HG03378 (cell line): ENCODE results near the gene CADM2.

Experiments
- ATAC-seq: cut with Tn5 transposase; IDR thresholded peaks from one replicate; pipeline ENCODE4 v1.9.1; 2021; ENCODE audit warnings: mild to moderate bottlenecking, moderate library complexity; ENCODE audit not compliant: unreplicated experiment

Gene CADM2

GRCh38 chr3:85182975-85183752 is 224.4 kb downstream of the CADM2 start:
- no peak for ATAC-seq

GRCh38 chr3:85185495-85185894 is 226.7 kb downstream of the CADM2 start:
- ATAC-seq, result no peak

- ATAC-seq, result no peak
These were observed 230.9 kb downstream of the CADM2 start for GRCh38 chr3:85189731-85190130.

DNA sequence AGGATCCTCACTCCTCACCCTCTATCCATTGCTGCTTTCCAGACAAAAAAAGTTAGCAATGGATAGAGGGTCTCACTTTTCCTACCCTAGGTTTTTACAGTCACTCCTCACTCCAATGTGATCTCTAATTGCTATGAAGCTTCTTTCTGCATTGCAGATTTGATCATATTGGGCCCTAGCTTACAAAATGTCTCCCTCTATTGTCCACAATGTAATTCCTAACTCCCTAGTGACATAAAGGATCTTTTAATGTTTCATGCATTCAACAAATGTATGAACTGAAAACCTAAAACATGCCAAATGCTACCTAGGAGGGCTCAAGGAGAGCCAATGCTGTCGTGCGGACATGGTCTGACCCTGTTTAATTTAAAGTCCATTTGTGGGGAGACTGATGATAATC is 234.8 kb downstream of the CADM2 start:
- ATAC-seq, result no peak

- ATAC-seq, result no peak
These were observed 249.9 kb downstream of the CADM2 start for GRCh38 chr3:85208650-85209049.

- ATAC-seq, result no peak
These were observed 251.8 kb downstream of the CADM2 start for GRCh38 chr3:85210540-85210939.

GRCh38 chr3:85228966-85229365 is 270.2 kb downstream of the CADM2 start:
- ATAC-seq, result no peak

GRCh38 chr3:85244091-85244490 is 285.3 kb downstream of the CADM2 start:
- ATAC-seq, result no peak

GRCh38 chr3:85244519-85244918 is 285.7 kb downstream of the CADM2 start:
- no peak for ATAC-seq

GRCh38 chr3:85251766-85252165 is 293.0 kb downstream of the CADM2 start:
- ATAC-seq, result no peak

DNA sequence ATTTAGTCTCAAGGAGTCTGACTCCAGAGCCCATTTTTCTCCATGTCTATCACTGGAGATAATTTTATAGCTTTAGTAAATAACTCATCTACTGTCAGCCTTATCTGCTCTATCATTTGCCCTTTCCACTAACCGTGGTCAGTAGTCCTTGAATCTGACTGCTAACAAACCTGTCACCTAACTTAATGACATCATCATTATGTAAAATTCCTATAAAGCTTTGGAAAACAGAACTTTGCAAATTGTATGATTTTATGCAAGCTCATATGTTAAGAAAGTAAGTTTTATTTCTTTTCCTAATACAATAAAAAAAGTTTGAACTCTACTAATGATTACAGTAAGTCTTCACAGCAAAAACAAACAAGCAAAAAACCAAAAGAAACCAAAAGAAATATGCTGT is 293.9 kb downstream of the CADM2 start:
- no peak for ATAC-seq

GRCh38 chr3:85254738-85255137 is 295.9 kb downstream of the CADM2 start:
- no peak for ATAC-seq

- ATAC-seq, result no peak
These were observed 297.2 kb downstream of the CADM2 start for GRCh38 chr3:85255949-85256348.

GRCh38 chr3:85258326-85258725 is 299.5 kb downstream of the CADM2 start:
- no peak for ATAC-seq

GRCh38 chr3:85258819-85259218 is 300.0 kb downstream of the CADM2 start:
- no peak for ATAC-seq

- ATAC-seq, result no peak
These were observed 301.0 kb downstream of the CADM2 start for GRCh38 chr3:85259748-85260147.

- no peak for ATAC-seq
These were observed 305.6 kb downstream of the CADM2 start for GRCh38 chr3:85264381-85264780.

DNA sequence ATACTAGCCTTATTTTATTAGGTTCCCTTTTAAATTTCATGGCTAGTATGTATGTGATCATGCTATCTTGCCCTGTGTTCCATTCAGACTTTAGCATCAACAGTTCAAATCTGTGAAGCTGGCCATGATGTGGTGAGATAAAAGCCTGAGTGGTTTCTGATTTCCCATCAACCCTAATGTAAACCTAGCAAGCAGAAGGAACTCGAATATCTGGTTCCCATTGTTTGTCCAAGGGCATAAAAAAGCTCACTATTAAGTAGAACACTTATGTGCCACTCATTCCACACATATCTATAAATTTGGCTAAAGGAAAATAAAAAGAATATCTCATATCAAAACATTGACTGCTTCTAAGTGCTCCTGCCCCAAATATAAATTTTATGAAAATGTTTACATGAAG is 311.7 kb downstream of the CADM2 start:
- no peak for ATAC-seq

DNA sequence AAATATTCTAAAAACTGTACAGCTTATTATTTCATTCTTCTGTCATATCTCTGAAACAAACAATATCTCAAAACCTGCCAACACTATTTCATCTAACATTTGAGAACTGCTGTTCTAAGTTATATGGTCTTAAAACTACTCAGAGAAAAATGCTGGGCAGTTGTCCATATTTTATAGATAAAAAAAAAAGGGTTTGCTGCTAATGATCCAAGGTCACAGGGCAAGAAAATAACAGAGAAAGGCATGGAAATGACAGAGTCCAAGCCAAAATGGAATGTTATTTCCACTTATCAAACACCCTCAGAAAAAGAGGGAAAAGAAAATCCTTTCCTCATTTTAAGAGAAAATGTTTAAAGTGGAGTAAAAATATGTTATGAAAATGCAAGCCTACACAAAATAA is 313.1 kb downstream of the CADM2 start:
- no peak for ATAC-seq

DNA sequence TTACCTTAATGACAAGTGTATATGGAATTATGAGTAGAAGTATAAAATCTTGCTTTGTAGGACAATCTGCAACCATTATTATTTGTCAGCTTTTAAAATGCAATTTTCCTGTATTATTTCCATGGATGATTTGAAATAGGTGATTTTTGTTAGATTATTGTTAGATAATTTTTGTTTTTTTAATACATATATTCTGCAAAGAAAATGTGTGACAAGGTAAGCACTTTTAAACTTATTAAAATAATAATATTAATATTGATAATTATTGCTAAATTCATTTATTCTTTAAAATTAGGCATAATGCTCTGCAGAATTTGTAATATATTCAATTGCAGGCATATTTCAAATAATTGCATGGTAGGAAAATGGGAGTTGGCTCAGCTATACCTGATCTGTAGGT is 329.5 kb downstream of the CADM2 start:
- no peak for ATAC-seq

GRCh38 chr3:85297291-85297690 is 338.5 kb downstream of the CADM2 start:
- no peak for ATAC-seq

DNA sequence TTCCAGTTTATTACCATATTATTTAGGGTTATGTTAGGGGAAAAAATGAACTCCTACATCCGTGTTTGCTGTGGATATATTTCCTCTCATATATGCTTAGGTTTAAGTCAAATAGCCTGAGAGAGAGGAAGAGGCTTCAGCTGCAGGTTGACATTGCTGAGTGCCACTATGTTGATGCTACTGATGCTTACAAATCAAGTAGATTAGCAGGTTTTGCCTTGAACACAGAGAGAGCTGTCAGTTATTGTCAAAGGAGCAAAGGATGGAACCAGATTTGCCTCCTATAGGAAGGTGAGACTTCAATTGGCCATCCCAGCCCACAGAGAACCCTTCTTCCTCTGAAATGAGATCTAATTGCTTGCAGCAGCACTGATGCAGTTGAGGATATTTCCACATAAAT is 339.2 kb downstream of the CADM2 start:
- ATAC-seq, result no peak

- no peak for ATAC-seq
These were observed 344.4 kb downstream of the CADM2 start for GRCh38 chr3:85303156-85303555.
